ENCODE measurements around the gene IL17RE. TPM values are rescaled to one million over a fixed set of nuclear protein-coding genes. Genes with fewer than 3 reads are reported as not detected.

IL17RE gene
- total and polyA plus RNA-seq, 2 donors (not counting 3 experiments of a cell fraction or from before 2014, with no cell fraction given): 1.2 to 1.3 TPM

GRCh38 chr3:9876991-9877390 lies 25.7 kb upstream of the IL17RE start:
- dilution Hi-C loops (cut with MboI; ENCODE audit: extremely low pct_ligation_motif_present, low sequenced_read_pairs): no loop called here
- POLR2A ChIA-PET: no interaction called here

More at GRCh38 chr3:9876991-9877390, 25.7 kb upstream of the IL17RE start:
- TF ChIP-seq, protein P1, sequence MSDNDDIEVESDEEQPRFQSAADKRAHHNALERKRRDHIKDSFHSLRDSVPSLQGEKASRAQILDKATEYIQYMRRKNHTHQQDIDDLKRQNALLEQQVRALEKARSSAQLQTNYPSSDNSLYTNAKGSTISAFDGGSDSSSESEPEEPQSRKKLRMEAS (IDR thresholded peaks at IDR 0.05; ENCODE audit: insufficient read depth, insufficient read length): no peak
- TF ChIP-seq MYC (IDR thresholded peaks at IDR 0.05; ENCODE audit: low read depth, low read length) (no peak), FOS (IDR thresholded peaks at IDR 0.05; ENCODE audit: borderline replicate concordance, insufficient read depth, low read length) (no peak), JUN (IDR thresholded peaks at IDR 0.05; ENCODE audit: borderline replicate concordance, insufficient read depth, insufficient read length, low read depth) (no peak), GATA2 (IDR thresholded peaks at IDR 0.05; ENCODE audit: insufficient read depth, insufficient read length, low read depth, low read length) (no peak), POLR2AphosphoS5 (IDR thresholded peaks at IDR 0.05; ENCODE audit: insufficient read depth, low read depth, low read length) (no peak), EZH2 (IDR thresholded peaks at IDR 0.05; ENCODE audit: borderline replicate concordance, low read depth, low read length, severe bottlenecking) (no peak), POLR2A (IDR thresholded peaks at IDR 0.05; ENCODE audit: low read depth, low read length) (no peak), CTCF (IDR thresholded peaks at IDR 0.05; ENCODE audit: extremely low read depth in 1 of 2, insufficient read depth in 1 of 2, low read depth in 1 of 2, low read length in 2 of 2) (no peak)
- BruUV-seq (replicated peaks): no TSS peak
- H3K9me3 ChIP-seq (replicated peaks; ENCODE audit: control insufficient read depth, insufficient read depth, low read length): no peaks in the 10 kb centered on the region
- no peaks in the 10 kb centered on the region for H3K4me1 ChIP-seq (ENCODE audit: control insufficient read depth, extremely low read depth, insufficient read depth, low read length)
- H2AFZ ChIP-seq (ENCODE audit: low read depth, low read length): no peak overlapping the region
- intact Hi-C loops (cut with micrococcal nuclease): no loop called here
- CTCF ChIA-PET: no interaction called here
- no peak overlapping the region for H3K27ac ChIP-seq (ENCODE audit: insufficient read depth, low read depth, low read length)
- H3K27me3 ChIP-seq (ENCODE audit: control insufficient read depth in 2 of 2, insufficient read depth in 2 of 2, low read length in 2 of 2): no peaks in the 10 kb centered on the region
- DNase-seq (ENCODE audit: low read depth, low spot score): no peak
- H3K4me3 ChIP-seq (replicated peaks in 1 of 3; ENCODE audit: insufficient read depth in 1 of 3, low read depth in 1 of 3, low read length in 3 of 3): no peak overlapping the region
- FAIRE-seq: no peak
- H4K20me1 ChIP-seq (replicated peaks; ENCODE audit: control insufficient read depth, extremely low read depth, insufficient read depth, low read length): no peaks in the 10 kb centered on the region
- no peak overlapping the region for H3K9ac ChIP-seq (replicated peaks; ENCODE audit: extremely low read depth, insufficient read depth, low read length)
- no peaks in the 10 kb centered on the region for H3K36me3 ChIP-seq (ENCODE audit: control insufficient read depth in 2 of 2, extremely low read depth in 1 of 2, insufficient read depth in 2 of 2, low read length in 2 of 2)
- no peaks in the 10 kb centered on the region for H3K9me1 ChIP-seq (replicated peaks; ENCODE audit: control insufficient read depth, extremely low read depth, insufficient read depth, low read length)
- no peak overlapping the region for H3K4me2 ChIP-seq (ENCODE audit: insufficient read depth, low read length)
- H3K79me2 ChIP-seq (ENCODE audit: control insufficient read depth, insufficient read depth, low read length): no peaks in the 10 kb centered on the region
